Small intestine (tissue), 7 donors: ENCODE data around the gene GINS2. TPM values are rescaled to one million over a fixed set of nuclear protein-coding genes. Genes with fewer than 3 reads are reported as not detected.

Experiments used
- DNase-seq, 2 donors: peaks; one replicate each; pipeline versions ENCODE4 v3.0.0 to v3.0.0-alpha.2; 2013
- FAIRE-seq: peaks from 2 replicates; lab custom pipeline; 2012; peaks lifted over from hg19 to GRCh38; lab: Jason Lieb, UNC
- H3K27ac ChIP-seq, 3 donors: one replicate each; pipeline ENCODE4 v1.5.1; 2013; ENCODE audit warnings: low read length in 2 of 3, mild to moderate bottlenecking in 2 of 3, control low read depth in 1 of 3, inconsistent platforms in 1 of 3, low read depth in 1 of 3, moderate library complexity in 1 of 3
- H3K27me3 ChIP-seq, 3 donors: one replicate each; pipeline ENCODE4 v1.6.1; 2013; ENCODE audit warnings: low read length in 3 of 3, inconsistent platforms in 1 of 3; ENCODE audit not compliant: control insufficient read depth in 3 of 3, insufficient read depth in 3 of 3
- H3K36me3 ChIP-seq, 3 donors: one replicate each; pipeline ENCODE4 v1.6.1; 2013; ENCODE audit warnings: low read length in 3 of 3, inconsistent platforms in 1 of 3, low read depth in 1 of 3, mild to moderate bottlenecking in 1 of 3, moderate library complexity in 1 of 3; ENCODE audit not compliant: control insufficient read depth in 3 of 3, insufficient read depth in 2 of 3
- H3K4me1 ChIP-seq, 3 donors: one replicate each; pipeline ENCODE4 v1.6.1; 2013; ENCODE audit warnings: low read length in 2 of 3, inconsistent platforms in 1 of 3, low read depth in 1 of 3, mild to moderate bottlenecking in 1 of 3, moderate library complexity in 1 of 3; ENCODE audit not compliant: control insufficient read depth in 3 of 3, insufficient read depth in 2 of 3
- H3K4me3 ChIP-seq, 3 donors: one replicate each; pipeline ENCODE4 v1.5.1; 2013; ENCODE audit warnings: low read length in 3 of 3, control low read depth in 1 of 3, inconsistent platforms in 1 of 3, low read depth in 1 of 3, mild to moderate bottlenecking in 1 of 3, moderate library complexity in 1 of 3
- H3K9me3 ChIP-seq, 2 donors: one replicate each; pipeline ENCODE4 v1.6.1; 2013; ENCODE audit warnings: low read depth in 1 of 2, low read length in 1 of 2; ENCODE audit not compliant: control insufficient read depth in 2 of 2, insufficient read depth in 1 of 2
- WGBS, 3 donors: extraction: QIAGEN DNeasy Blood & Tissue Kit; methylation state at CpG; one replicate each; pipeline ENCODE4 v1.1.7; 2013; 5-methylcytosine and 5-hydroxymethylcytosine counted together
- polyA plus RNA-seq, 4 donors: library from polyadenylated mRNA; stranded (reverse) in 3 of 4; unstranded in 1 of 4; fragments of 200-250 nt in 3 of 4; fragments of 120-200 nt in 1 of 4; gene quantifications; one replicate each; pipeline versions ENCODE4 v1.2.1 to v1.2.3, GENCODE V29; 2013
- donor health status: healthy with polysubstance abuse.
- donor health status: control.
- donor health status: control.
- donor health status: Bipolar disorder and iron deficiency.
- donor health status: healthy.

The GINS2 gene
- polyA plus RNA-seq, 4 donors: 2.0 to 11.2 (median 6.4) TPM

DNA sequence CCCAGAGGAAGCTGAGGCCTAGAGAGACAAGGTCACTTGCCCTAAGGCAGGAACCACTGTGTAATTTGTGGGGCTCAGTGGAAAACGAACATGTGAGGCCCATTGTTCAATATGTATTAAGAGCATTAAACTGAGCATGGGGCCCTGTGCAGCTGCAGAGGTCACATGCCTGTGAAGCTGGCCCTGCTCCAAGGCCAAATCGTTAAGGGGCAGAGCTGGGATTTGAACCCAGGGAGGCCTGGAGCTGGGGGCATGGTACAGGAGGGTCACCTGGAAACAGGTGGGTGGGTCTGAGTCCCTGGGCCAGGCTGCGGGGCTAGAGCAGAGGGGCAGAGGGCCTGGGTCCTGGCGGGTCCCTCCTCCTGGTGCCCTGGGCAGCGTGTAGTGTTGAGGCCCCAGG lies 42.4 kb upstream of the GINS2 start:
- Histone ChIP-seq H3K4me1 (peaks cover 0 to 53% (median 0%) of the 10 kb centered on the region in 3 donors), H3K36me3 (peaks cover 0 to 14% (median 0%) of the 10 kb centered on the region in 3 donors), H3K9me3 (no peaks in the 10 kb centered on the region), H3K27me3 (no peaks in the 10 kb centered on the region), H3K27ac (peak overlapping the region in 1 of 3 donors; percentile 62), H3K4me3 (no peak overlapping the region)
- FAIRE-seq (no peak), DNase-seq (peak in 1 of 2 donors; percentile 74)
- 47 to 64% (median 63%) methylated on average over 5 of the region's 5 CpGs for WGBS, 3 donors

DNA sequence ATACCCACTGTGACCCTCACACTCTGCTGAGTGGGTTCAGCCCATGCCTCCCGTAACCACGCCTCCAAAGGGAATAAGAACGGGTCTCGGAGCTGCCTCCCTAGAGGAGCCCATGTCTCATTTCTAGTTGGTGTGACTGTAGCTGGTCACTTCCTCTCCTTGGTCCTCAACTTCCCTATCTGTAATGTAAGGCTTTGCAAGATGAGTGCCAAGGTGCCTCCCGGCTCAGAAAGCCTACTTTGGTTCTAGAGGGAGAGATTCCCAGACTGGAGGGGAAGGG lies 41.4 kb upstream of the GINS2 start:
- FAIRE-seq (no peak), DNase-seq (no peak)
- Histone ChIP-seq H3K9me3 (no peaks in the 10 kb centered on the region), H3K4me3 (no peak overlapping the region), H3K27me3 (no peaks in the 10 kb centered on the region), H3K36me3 (peaks cover 0 to 20% (median 0%) of the 10 kb centered on the region in 3 donors), H3K4me1 (peaks cover 0 to 50% (median 0%) of the 10 kb centered on the region in 3 donors), H3K27ac (no peak overlapping the region)
- WGBS, 3 donors: 90 to 97% (median 95%) methylated on average over 4 to 5 of the region's 5 CpGs

DNA sequence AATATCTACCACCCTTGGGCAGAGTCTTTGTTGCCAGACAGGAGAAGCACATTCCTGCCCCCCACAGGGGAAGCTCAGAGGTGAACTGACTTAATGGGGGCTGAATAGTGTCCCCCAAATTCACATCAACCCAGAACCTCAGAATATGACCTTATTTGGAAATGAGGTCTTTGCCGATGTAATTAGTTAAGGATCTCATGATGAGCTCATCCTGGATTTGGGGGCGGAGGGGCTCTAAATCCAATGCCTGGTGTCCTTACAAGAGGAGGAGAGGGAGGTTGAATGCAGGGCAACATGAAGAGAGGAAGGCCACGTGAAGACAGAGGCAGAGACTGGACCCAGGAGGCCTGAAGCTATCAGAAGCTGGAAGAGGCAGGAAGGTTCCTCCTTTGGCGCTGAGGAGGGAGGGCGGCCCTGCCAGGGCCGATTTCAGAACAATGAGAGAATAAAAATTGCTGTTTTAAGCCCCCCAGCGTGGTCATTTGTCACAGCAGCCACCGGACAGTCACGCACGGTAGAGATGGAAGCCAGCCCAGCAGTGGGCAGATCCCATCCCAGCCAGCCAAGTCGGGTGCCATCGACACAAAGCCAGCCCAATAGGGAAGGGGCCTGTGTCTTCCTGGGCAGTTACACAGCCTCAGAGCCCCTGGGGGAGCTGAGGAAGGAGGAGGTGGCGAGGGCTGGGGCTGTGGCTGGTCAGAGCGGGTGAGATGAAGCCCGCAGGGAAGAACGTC lies 40.9 kb upstream of the GINS2 start:
- Histone ChIP-seq H3K27me3 (no peaks in the 10 kb centered on the region), H3K4me1 (peaks cover 0 to 50% (median 0%) of the 10 kb centered on the region in 3 donors), H3K27ac (no peak overlapping the region), H3K4me3 (no peak overlapping the region), H3K36me3 (peaks cover 0 to 18% (median 0%) of the 10 kb centered on the region in 3 donors), H3K9me3 (no peaks in the 10 kb centered on the region)
- DNase-seq: no peak
- 76 to 84% (median 81%) methylated on average over 14 to 16 of the region's 16 CpGs for WGBS, 3 donors
- FAIRE-seq: no peak

DNA sequence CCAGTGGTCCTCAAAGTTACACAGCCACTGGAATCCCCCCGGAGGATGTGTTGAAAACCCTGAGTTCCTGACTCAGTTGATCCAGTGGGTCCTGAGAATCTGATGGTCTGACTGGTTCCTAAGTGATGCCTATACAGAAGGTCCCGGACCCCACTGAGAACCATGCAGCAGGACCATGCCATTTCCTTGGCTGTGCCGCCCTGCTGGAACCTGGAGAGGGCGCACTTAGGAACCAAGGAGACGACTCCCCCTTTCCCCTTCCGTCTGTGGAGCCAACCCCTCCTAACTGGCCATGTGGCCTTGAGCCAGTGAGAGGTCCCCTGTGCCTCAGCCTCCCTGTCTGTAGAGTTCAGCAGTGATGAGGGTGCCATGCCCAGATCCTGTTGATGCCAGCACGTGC lies 40.1 kb upstream of the GINS2 start:
- H3K36me3 ChIP-seq: peaks cover 0 to 15% (median 0%) of the 10 kb centered on the region in 3 donors
- no peaks in the 10 kb centered on the region for H3K27me3 ChIP-seq
- H3K27ac ChIP-seq: no peak overlapping the region
- WGBS, 3 donors: 66 to 89% (median 79%) methylated on average over 7 of the region's 7 CpGs
- no peak for DNase-seq
- FAIRE-seq: no peak
- peaks cover 0 to 50% (median 0%) of the 10 kb centered on the region in 3 donors for H3K4me1 ChIP-seq
- H3K4me3 ChIP-seq: no peak overlapping the region
- no peaks in the 10 kb centered on the region for H3K9me3 ChIP-seq

DNA sequence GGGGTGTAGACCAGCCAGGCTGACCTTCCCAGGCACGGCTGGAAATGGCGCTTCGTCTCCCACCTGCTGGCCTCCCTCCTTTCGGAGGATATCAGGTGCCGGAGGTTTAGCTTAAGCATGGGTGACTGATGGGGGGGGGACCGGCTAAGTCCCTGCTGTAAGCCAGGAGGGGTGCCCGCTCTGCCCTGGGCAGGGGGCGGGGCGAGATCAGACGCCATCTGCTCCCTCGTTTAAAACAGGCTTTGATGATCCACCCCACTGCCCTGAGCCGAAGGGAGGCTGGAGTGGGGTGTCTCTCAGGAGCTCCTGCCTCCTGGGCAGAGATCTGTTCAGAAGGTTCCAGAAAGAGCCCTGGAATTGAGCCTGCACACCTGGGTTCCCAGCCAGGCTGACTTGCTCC lies 36.2 kb upstream of the GINS2 start:
- Histone ChIP-seq H3K36me3 (peaks cover 0 to 17% (median 0%) of the 10 kb centered on the region in 3 donors), H3K27me3 (no peaks in the 10 kb centered on the region), H3K9me3 (no peaks in the 10 kb centered on the region), H3K27ac (peak overlapping the region in 1 of 3 donors; percentile 56), H3K4me3 (no peak overlapping the region), H3K4me1 (peaks cover 0 to 31% (median 0%) of the 10 kb centered on the region in 3 donors)
- DNase-seq (no peak), FAIRE-seq (no peak)
- 83 to 88% (median 87%) methylated on average over 10 to 12 of the region's 12 CpGs for WGBS, 3 donors

DNA sequence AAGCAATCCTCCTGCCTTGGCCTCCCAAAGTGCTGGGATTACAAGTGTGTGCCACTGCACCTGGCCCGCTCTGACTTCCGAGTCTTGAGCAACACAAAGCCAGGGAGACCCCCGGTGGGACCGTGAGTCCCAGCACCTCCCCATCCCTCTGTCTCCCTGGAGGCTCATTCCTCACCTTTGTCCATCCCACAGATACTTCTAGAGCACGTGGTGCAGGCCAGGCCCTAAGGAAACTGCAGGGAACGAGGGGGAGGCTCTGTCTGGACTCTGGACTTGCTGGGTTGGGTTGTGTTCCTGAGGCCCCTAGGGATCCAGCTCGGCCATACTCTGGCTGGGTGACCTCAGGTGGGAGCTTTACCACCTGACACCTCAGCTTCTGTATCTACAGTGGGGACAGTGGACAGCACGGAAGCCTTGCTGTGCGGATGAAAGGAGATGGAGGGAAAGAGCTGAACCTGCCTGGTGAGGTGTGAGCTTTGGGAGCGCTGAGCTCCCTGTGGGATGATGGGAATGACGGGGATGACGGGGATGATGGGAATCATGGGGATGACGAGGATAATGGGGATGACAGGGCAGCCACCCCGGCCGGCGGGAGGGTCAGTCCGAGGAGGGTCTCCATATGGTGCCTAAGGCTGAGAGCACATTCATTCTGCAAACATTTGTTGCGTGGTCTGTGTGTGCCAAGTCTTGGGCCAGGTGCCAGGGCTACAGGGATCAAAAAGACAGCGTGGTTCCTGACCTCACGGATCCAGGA lies 35.5 kb upstream of the GINS2 start:
- peak overlapping the region in 1 of 3 donors; percentile 56 for H3K27ac ChIP-seq
- H3K4me3 ChIP-seq: no peak overlapping the region
- H3K9me3 ChIP-seq: no peaks in the 10 kb centered on the region
- 52 to 79% (median 70%) methylated on average over 20 of the region's 20 CpGs for WGBS, 3 donors
- H3K36me3 ChIP-seq: peaks cover 0 to 17% (median 0%) of the 10 kb centered on the region in 3 donors
- DNase-seq (peak; percentile 47 to 89), FAIRE-seq (no peak)
- H3K4me1 ChIP-seq: peaks cover 0 to 26% (median 0%) of the 10 kb centered on the region in 3 donors
- H3K27me3 ChIP-seq: no peaks in the 10 kb centered on the region

DNA sequence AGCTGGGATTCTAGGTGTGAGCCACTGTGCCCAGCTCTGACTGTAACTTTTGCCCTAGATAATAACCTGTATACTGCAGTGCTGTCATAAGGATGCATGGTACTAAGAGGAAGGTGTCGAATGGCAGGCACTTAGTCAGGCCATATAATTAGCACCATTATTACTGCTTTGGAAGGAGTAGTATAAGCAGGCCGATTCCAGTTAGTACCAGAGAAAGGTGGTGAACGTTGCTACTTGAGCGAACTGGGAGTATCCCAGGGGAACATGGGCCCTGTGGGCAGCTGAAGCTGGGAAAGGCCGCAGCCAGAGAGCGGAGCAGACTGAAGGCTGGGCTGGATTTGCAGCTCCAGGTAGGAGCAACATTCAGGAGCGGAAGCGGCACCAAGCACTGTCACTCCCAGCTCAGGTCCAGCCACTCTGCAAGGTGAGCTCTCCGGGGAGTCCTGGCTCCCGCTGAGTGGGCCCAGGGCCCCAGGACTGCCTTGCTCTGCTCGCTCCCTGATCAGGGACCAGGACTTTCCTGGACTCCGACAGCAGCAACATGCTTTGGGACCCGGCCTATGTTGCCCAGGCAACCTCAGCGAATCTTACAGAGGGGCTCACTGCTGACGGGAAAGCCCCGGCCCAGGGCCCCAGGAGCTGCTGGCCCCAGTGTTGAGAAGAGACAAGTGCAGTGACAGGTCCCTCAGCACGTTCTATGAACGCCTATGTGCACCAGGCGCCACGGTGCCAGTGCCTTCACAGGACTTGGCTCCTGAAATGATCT lies 33.6 kb upstream of the GINS2 start:
- DNase-seq: no peak
- Histone ChIP-seq H3K27ac (peak overlapping the region in 1 of 3 donors; percentile 16), H3K27me3 (no peaks in the 10 kb centered on the region), H3K9me3 (no peaks in the 10 kb centered on the region), H3K4me1 (peaks cover 0 to 37% (median 2%) of the 10 kb centered on the region in 3 donors), H3K4me3 (no peak overlapping the region), H3K36me3 (peaks cover 0 to 17% (median 0%) of the 10 kb centered on the region in 3 donors)
- no peak for FAIRE-seq
- 92 to 94% (median 93%) methylated on average over 20 of the region's 20 CpGs for WGBS, 3 donors

DNA sequence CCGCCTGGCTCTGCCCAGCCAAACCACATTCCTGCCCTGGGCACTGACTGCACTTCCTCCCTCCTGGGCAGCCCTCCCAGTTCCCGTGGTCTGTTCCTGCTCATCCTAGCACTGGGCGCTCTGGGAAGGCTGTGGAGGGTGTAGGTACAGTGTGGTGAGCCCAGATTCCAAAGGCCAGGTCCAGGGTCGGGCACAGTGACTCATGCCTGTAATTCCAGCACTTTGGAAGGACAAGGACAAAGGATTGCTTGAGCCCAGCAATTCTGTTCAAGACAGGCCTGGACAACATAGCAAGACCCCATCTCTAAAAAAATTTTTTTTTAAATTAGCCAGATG lies 31.5 kb upstream of the GINS2 start:
- Histone ChIP-seq H3K4me1 (peaks cover 0 to 37% (median 2%) of the 10 kb centered on the region in 3 donors), H3K9me3 (no peaks in the 10 kb centered on the region), H3K36me3 (peaks cover 0 to 3% (median 0%) of the 10 kb centered on the region in 3 donors), H3K27ac (no peak overlapping the region), H3K27me3 (peaks cover 0 to 13% (median 0%) of the 10 kb centered on the region in 3 donors), H3K4me3 (no peak overlapping the region)
- DNase-seq (peak; percentile 56 to 94), FAIRE-seq (no peak)
- WGBS, 3 donors: 23 to 72% (median 42%) methylated on average over 4 of the region's 4 CpGs
